DND-41 (cell line): Measurements from ENCODE around the gene DOC2A.

ENCODE experiments used
- EZH2 ChIP-seq: IDR thresholded peaks from 3 replicates; pipeline ENCODE4 v1.6.1; 2012; ENCODE audit warnings: borderline replicate concordance, low read depth, mild to moderate bottlenecking, moderate library complexity, low read length, inconsistent platforms; ENCODE audit not compliant: severe bottlenecking
- TF ChIP-seq, protein P1 (sequence below): IDR thresholded peaks from 2 replicates; pipeline ENCODE4 v1.5.1; 2012; ENCODE audit warnings: borderline replicate concordance, low read length, moderate library complexity, mild to moderate bottlenecking; ENCODE audit not compliant: poor library complexity, severe bottlenecking; ENCODE audit errors: extremely low read depth

- TF ChIP-seq, protein P1, sequence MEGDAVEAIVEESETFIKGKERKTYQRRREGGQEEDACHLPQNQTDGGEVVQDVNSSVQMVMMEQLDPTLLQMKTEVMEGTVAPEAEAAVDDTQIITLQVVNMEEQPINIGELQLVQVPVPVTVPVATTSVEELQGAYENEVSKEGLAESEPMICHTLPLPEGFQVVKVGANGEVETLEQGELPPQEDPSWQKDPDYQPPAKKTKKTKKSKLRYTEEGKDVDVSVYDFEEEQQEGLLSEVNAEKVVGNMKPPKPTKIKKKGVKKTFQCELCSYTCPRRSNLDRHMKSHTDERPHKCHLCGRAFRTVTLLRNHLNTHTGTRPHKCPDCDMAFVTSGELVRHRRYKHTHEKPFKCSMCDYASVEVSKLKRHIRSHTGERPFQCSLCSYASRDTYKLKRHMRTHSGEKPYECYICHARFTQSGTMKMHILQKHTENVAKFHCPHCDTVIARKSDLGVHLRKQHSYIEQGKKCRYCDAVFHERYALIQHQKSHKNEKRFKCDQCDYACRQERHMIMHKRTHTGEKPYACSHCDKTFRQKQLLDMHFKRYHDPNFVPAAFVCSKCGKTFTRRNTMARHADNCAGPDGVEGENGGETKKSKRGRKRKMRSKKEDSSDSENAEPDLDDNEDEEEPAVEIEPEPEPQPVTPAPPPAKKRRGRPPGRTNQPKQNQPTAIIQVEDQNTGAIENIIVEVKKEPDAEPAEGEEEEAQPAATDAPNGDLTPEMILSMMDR = no peak
- no peak for TF ChIP-seq EZH2
Observed at GRCh38 chr16:29975811-29976511, 34.9 kb downstream of the DOC2A start.
